ENCODE data around the gene TBC1D22A.

The TBC1D22A gene

GRCh38 chr22:46747646-46748045 lies 14.8 kb upstream of the TBC1D22A start:
- TF ChIP-seq TSHZ2 (CRISPR knock-in tag; IDR thresholded peaks at IDR 0.05) (no peak), POU6F1 (CRISPR knock-in tag; IDR thresholded peaks at IDR 0.05; ENCODE audit: borderline replicate concordance, low read depth) (no peak), TCF4 (CRISPR knock-in tag; IDR thresholded peaks at IDR 0.05; ENCODE audit: borderline replicate concordance) (no peak), ARNTL (CRISPR knock-in tag; IDR thresholded peaks at IDR 0.05; ENCODE audit: borderline replicate concordance, low read depth) (no peak), SNAI2 (CRISPR knock-in tag; IDR thresholded peaks at IDR 0.05) (no peak), TOX (CRISPR knock-in tag; IDR thresholded peaks at IDR 0.05; ENCODE audit: borderline replicate concordance) (no peak), ZNF565 (CRISPR knock-in tag; conservative IDR thresholded peaks at IDR 0.05; ENCODE audit: low read depth) (no peak), PATZ1 (CRISPR knock-in tag; IDR thresholded peaks at IDR 0.05; ENCODE audit: borderline replicate concordance) (no peak), OSR1 (CRISPR knock-in tag; IDR thresholded peaks at IDR 0.05) (no peak), ZC3H10 (CRISPR knock-in tag; IDR thresholded peaks at IDR 0.05) (no peak), ISL1 (CRISPR knock-in tag; IDR thresholded peaks at IDR 0.05) (no peak), ZNF70 (CRISPR knock-in tag; IDR thresholded peaks at IDR 0.05) (no peak), CREB5 (CRISPR knock-in tag; IDR thresholded peaks at IDR 0.05; ENCODE audit: low read depth) (no peak), CSDC2 (CRISPR knock-in tag; IDR thresholded peaks at IDR 0.05) (no peak), ZNF8 (CRISPR knock-in tag; IDR thresholded peaks at IDR 0.05) (no peak), PPARA (CRISPR knock-in tag; IDR thresholded peaks at IDR 0.05; ENCODE audit: borderline replicate concordance) (no peak), GLIS3 (CRISPR knock-in tag; IDR thresholded peaks at IDR 0.05) (no peak)
- ATAC-seq, result no peak

GRCh38 chr22:46748206-46748907 lies 14.1 kb upstream of the TBC1D22A start:
- no peak for ATAC-seq
- TF ChIP-seq BACH2 (CRISPR knock-in tag; IDR thresholded peaks at IDR 0.05; ENCODE audit: borderline replicate concordance) (no peak), ZFP3 (CRISPR knock-in tag; IDR thresholded peaks at IDR 0.05) (no peak), CSRNP3 (CRISPR knock-in tag; IDR thresholded peaks at IDR 0.05) (no peak), PPARA (CRISPR knock-in tag; IDR thresholded peaks at IDR 0.05; ENCODE audit: borderline replicate concordance) (no peak), ESRRG (CRISPR knock-in tag; IDR thresholded peaks at IDR 0.05) (no peak), RARB (CRISPR knock-in tag; IDR thresholded peaks at IDR 0.05) (no peak), ZNF8 (CRISPR knock-in tag; IDR thresholded peaks at IDR 0.05) (no peak), SNAI2 (CRISPR knock-in tag; IDR thresholded peaks at IDR 0.05) (no peak), OSR1 (CRISPR knock-in tag; IDR thresholded peaks at IDR 0.05) (no peak), ISL1 (CRISPR knock-in tag; IDR thresholded peaks at IDR 0.05) (no peak), ZNF70 (CRISPR knock-in tag; IDR thresholded peaks at IDR 0.05) (no peak), GLIS3 (CRISPR knock-in tag; IDR thresholded peaks at IDR 0.05) (no peak), PATZ1 (CRISPR knock-in tag; IDR thresholded peaks at IDR 0.05; ENCODE audit: borderline replicate concordance) (no peak), ZC3H10 (CRISPR knock-in tag; IDR thresholded peaks at IDR 0.05) (no peak)
